GM12878 (cell line): ENCODE data around the gene HHAT. TPM values are rescaled to one million over a fixed set of nuclear protein-coding genes. Genes with fewer than 3 reads are reported as not detected.
"Not testable (repeated sequence)": the region's sequence is repeated elsewhere in the genome, so short reads cannot be mapped to it uniquely, and the experiment has no call there.

ENCODE experiments used
- ATAC-seq: fragments of 200-7000 bp; cut with Tn5 transposase; 3 replicates; pipeline ENCODE4 v1.9.1; 2020; ENCODE audit warnings: mild to moderate bottlenecking, moderate library complexity
- BruUV-seq: library from RNA; stranded (reverse); fragments of 400-500 nt; replicated peaks from 2 replicates; lab custom pipeline; 2021; lab: Mats Ljungman, UMichigan
- CTCF ChIA-PET: fragments of 300-600 bp; sonication (Branson Sonifier 250); formaldehyde crosslinking; extraction: SDS; loops from one replicate; lab custom pipeline; 2021; ENCODE audit warnings: inconsistent platforms; lab: Yijun Ruan, JAX
- POLR2A ChIA-PET: fragments of 350-600 bp; formaldehyde crosslinking; extraction: SDS; loops from one replicate; lab custom pipeline; 2021; ENCODE audit warnings: inconsistent platforms; lab: Charles Lee
- RAD21 ChIA-PET: fragments of 300-600 bp; sonication (Branson Sonifier 250); formaldehyde crosslinking; loops from one replicate; lab custom pipeline; 2023; ENCODE audit warnings: antibody characterized with exemption; ENCODE audit not compliant: unreplicated experiment; lab: Charles Lee
- SMC1A ChIA-PET: fragments of 300-600 bp; sonication (Branson Sonifier 250); formaldehyde crosslinking; loops from one replicate; lab custom pipeline; 2023; ENCODE audit not compliant: unreplicated experiment, uncharacterized antibody; lab: Charles Lee
- DNase-seq: peaks from one replicate; pipeline ENCODE4 v3.0.0-alpha.2; 2011; ENCODE audit warnings: low read depth, low spot score
- FAIRE-seq: peaks from 3 replicates; lab custom pipeline; 2011; peaks lifted over from hg19 to GRCh38; lab: Jason Lieb, UNC
- H2AFZ ChIP-seq: 2 replicates; pipeline ENCODE4 v1.6.0; 2011; ENCODE audit warnings: low read depth, low read length, control low read depth; ENCODE audit not compliant: control insufficient read depth
- H3K27ac ChIP-seq: 2 replicates; pipeline ENCODE4 v1.5.1; 2011; ENCODE audit warnings: control low read depth; ENCODE audit not compliant: control insufficient read depth, insufficient read depth
- H3K27me3 ChIP-seq, 2 experiments: replicated peaks in 1 of 2; 2 replicates each; pipeline versions ENCODE4 v1.6.0 to v1.6.1; 2011; ENCODE audit warnings: low read length in 1 of 2; ENCODE audit not compliant: control insufficient read depth in 2 of 2, insufficient read depth in 2 of 2
- H3K36me3 ChIP-seq, 2 experiments: 2 replicates each; pipeline ENCODE4 v1.5.1; 2011; ENCODE audit warnings: low read length in 1 of 2; ENCODE audit not compliant: control insufficient read depth in 2 of 2, insufficient read depth in 2 of 2
- H3K4me1 ChIP-seq: 2 replicates; pipeline ENCODE4 v1.6.1; 2011; ENCODE audit warnings: mild to moderate bottlenecking, low read length, moderate library complexity, mixed read lengths; ENCODE audit not compliant: control insufficient read depth, insufficient read depth
- H3K4me2 ChIP-seq: 2 replicates; pipeline ENCODE4 v1.6.0; 2011; ENCODE audit warnings: control low read depth; ENCODE audit not compliant: control insufficient read depth, insufficient read depth
- H3K4me3 ChIP-seq: fragments of 200-600 bp; sonication (generic); 2 replicates; pipeline ENCODE4 v1.5.1; 2016
- H3K79me2 ChIP-seq: 2 replicates; pipeline ENCODE4 v1.6.0; 2011; ENCODE audit warnings: low read length; ENCODE audit not compliant: control insufficient read depth, insufficient read depth
- H3K9ac ChIP-seq: 2 replicates; pipeline ENCODE4 v1.8.0; 2011; ENCODE audit warnings: low read length, control low read depth, mixed read lengths; ENCODE audit not compliant: control insufficient read depth, insufficient read depth
- H3K9me3 ChIP-seq: replicated peaks from 3 replicates; pipeline ENCODE4 v1.5.1; 2011; ENCODE audit warnings: mild to moderate bottlenecking, low read length; ENCODE audit not compliant: control insufficient read depth, insufficient read depth
- H4K20me1 ChIP-seq: 2 replicates; pipeline ENCODE4 v1.6.0; 2011; ENCODE audit not compliant: control insufficient read depth, insufficient read depth
- CBFB ChIP-seq: IDR thresholded peaks from 2 replicates; pipeline ENCODE4 v1.6.1; 2016; ENCODE audit warnings: antibody characterized with exemption, low read depth
- ETV6 ChIP-seq, 2 experiments: fragments of 450-650 bp in 1 of 2; IDR thresholded peaks in 1 of 2; conservative IDR thresholded peaks in 1 of 2; 2 replicates each; pipeline ENCODE4 v1.6.1; 2014; ENCODE audit warnings: antibody characterized with exemption in 1 of 2, borderline replicate concordance in 1 of 2, low read depth in 1 of 2, mild to moderate bottlenecking in 1 of 2, moderate library complexity in 1 of 2
- IRF4 ChIP-seq: IDR thresholded peaks from 2 replicates; pipeline ENCODE4 v1.6.1; 2011; ENCODE audit warnings: low read depth, low read length
- PML ChIP-seq: IDR thresholded peaks from 2 replicates; pipeline ENCODE4 v1.6.1; 2012; ENCODE audit warnings: low read length, inconsistent platforms
- ZZZ3 ChIP-seq: IDR thresholded peaks from 2 replicates; pipeline ENCODE4 v1.6.1; 2011; ENCODE audit warnings: low read depth; ENCODE audit not compliant: control insufficient read depth, insufficient read length
- WGBS: methylation state at CpG from one replicate; pipeline ENCODE4 v1.1.6; 2016; ENCODE audit warnings: low lambda C conversion rate; ENCODE audit not compliant: insufficient replicate concordance, insufficient coverage; ENCODE audit errors: missing lambda C conversion rate; 5-methylcytosine and 5-hydroxymethylcytosine counted together
- in situ Hi-C: fragments of 300-500 bp; cut with MboI; formaldehyde crosslinking; loops from 9 replicates; pipeline ENCODE4 v1.14.3; 2018; ENCODE audit warnings: mixed read lengths
- intact Hi-C: fragments of 100-400 bp; cut with micrococcal nuclease; formaldehyde crosslinking; loops from one replicate; pipeline ENCODE4 v1.14.2; 2022; ENCODE audit not compliant: unreplicated experiment
- polyA plus RNA-seq, 11 experiments: library from polyadenylated mRNA; depleted of rRNA in 4 of 11; unstranded in 6 of 11; stranded (reverse) in 5 of 11; fragments of >200 nt; fragmentation: Nextera tagmentation in 4 of 11; fragmentation: Illumina TruSeq in 1 of 11; extraction: Ambion mirVana in 4 of 11; extraction: Trizol in 1 of 11; gene quantifications; 1 replicate in 1 of 11; 2 replicates in 10 of 11; pipeline versions ENCODE4 v1.2.1 to v1.2.3, GENCODE V29; 2011 to 2016; ENCODE audit warnings: inconsistent platforms in 2 of 11, missing spikeins in 2 of 11, low read depth in 1 of 11
- total RNA-seq, 4 experiments: library from RNA; depleted of rRNA in 3 of 4; stranded (reverse); fragments of >200 nt in 3 of 4; fragmentation: Illumina TruSeq in 1 of 4; extraction: Trizol in 1 of 4; gene quantifications; 2 replicates each; pipeline versions ENCODE4 v1.2.1 to v1.2.3, GENCODE V29; 2013 to 2021

HHAT gene
- total and polyA plus RNA-seq, 10 of the 15 experiments (the other 5 are each of a cell fraction or from before 2014, with no cell fraction given), result 1.2 to 37.6 (median 2.6) TPM

DNA sequence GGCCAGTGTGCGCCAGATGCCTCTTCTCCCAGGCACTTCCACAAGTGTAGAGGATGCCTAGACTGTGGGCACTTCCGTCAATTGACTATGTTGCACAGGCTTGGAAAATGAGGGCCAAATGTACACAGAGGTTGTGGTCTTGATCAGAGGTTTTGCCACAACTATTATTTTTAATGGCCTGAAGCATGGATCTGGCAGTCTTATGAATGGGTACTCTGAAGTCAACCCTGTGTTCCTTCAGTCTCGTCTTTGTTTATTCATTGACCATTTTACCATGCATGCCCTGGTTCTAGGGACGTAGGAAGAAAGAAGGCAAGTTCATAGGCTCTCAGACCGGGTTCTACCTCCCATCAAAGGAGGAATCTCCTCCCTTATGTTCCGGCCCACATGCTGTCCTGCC lies 329.1 kb downstream of the HHAT start:
- BruUV-seq, result no TSS peak
- in situ Hi-C loops, result no loop called here

DNA sequence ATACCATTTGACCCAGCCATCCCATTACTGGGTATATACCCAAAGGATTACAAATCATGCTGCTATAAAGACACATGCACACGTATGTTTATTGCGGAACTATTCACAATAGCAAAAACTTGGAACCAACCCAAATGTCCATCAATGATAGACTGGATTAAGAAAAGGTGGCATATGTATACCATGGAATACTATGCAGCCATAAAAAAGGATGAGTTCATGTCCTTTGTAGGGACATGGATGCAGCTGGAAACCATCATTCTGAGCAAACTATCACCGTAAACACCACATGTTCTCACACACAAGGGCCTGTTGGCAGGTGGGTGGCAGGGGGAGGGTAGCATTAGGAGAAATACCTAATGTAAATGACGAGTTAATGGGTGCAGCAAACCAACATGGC lies 332.8 kb downstream of the HHAT start:
- H3K27ac ChIP-seq, H3K9me3 ChIP-seq, H3K4me1 ChIP-seq, H4K20me1 ChIP-seq, H3K27me3 ChIP-seq, CTCF ChIA-PET, SMC1A ChIA-PET, in situ Hi-C loops, H3K36me3 ChIP-seq, DNase-seq, H3K4me3 ChIP-seq, POLR2A ChIA-PET, H2AFZ ChIP-seq, H3K9ac ChIP-seq, RAD21 ChIA-PET, ATAC-seq, BruUV-seq, H3K79me2 ChIP-seq, H3K4me2 ChIP-seq, FAIRE-seq, intact Hi-C loops: not testable (repeated sequence)
- 50% methylated on average over 4 of the region's 4 CpGs for WGBS

More for the DNA sequence above, 329.1 kb downstream of the HHAT start:
- 41% methylated on average over 6 of the region's 6 CpGs for WGBS
- FAIRE-seq (no peak), DNase-seq (no peak), ATAC-seq (no peak)
- ChIA-PET RAD21 (no interaction called here), CTCF (no interaction called here), SMC1A (no interaction called here), POLR2A (no interaction called here)
- Histone ChIP-seq H3K9me3 (no peaks in the 10 kb centered on the region; the same call in 2 of the 3 replicates), H2AFZ (no peak overlapping the region), H3K27me3 (no peaks in the 10 kb centered on the region), H3K4me3 (no peak overlapping the region), H3K79me2 (no peaks in the 10 kb centered on the region), H3K4me1 (no peaks in the 10 kb centered on the region), H3K9ac (no peak overlapping the region), H3K4me2 (no peak overlapping the region), H4K20me1 (no peaks in the 10 kb centered on the region), H3K27ac (no peak overlapping the region), H3K36me3 (no peaks in the 10 kb centered on the region)
- intact Hi-C loops, result no loop called here
- no peak for TF ChIP-seq ZZZ3
- TF ChIP-seq ETV6 (conservative IDR thresholded peaks at IDR 0.05 in 1 of 2, IDR thresholded peaks at IDR 0.05 in 1 of 2; ENCODE audit: borderline replicate concordance in 1 of 2, low read depth in 1 of 2), result no peak
- no peak for TF ChIP-seq CBFB
- TF ChIP-seq IRF4, result no peak
- no peak for TF ChIP-seq PML
